GM19463 (cell line): ENCODE measurements around the gene RICTOR.

Experiments used
- ATAC-seq: cut with Tn5 transposase; IDR thresholded peaks from one replicate; pipeline ENCODE4 v1.9.1; 2021; ENCODE audit warnings: mild to moderate bottlenecking, moderate library complexity; ENCODE audit not compliant: unreplicated experiment

RICTOR gene

GRCh38 chr5:38891563-38891962, 182.6 kb downstream of the RICTOR start:
- no peak for ATAC-seq

GRCh38 chr5:38889424-38889823, 184.8 kb downstream of the RICTOR start:
- no peak for ATAC-seq

- no peak for ATAC-seq
Observed at GRCh38 chr5:38888041-38888440, 186.2 kb downstream of the RICTOR start.
